GM13977 (cell line): ENCODE measurements around the gene IL6R.
"Not testable (repeated sequence)": the region's sequence is repeated elsewhere in the genome, so short reads cannot be mapped to it uniquely, and the experiment has no call there.

Experiments used
- DNase-seq: peaks from one replicate; pipeline ENCODE4 v3.0.0; 2012; ENCODE audit warnings: low spot score
- CTCF ChIP-seq: IDR thresholded peaks from 2 replicates; pipeline ENCODE4 v1.5.1; 2012; ENCODE audit warnings: mild to moderate bottlenecking, control low read depth; ENCODE audit not compliant: insufficient read depth; ENCODE audit errors: extremely low read depth, missing control alignments
- in situ Hi-C: fragments of 300-500 bp; cut with MboI; formaldehyde crosslinking; loops from one replicate; pipeline ENCODE4 v1.12.0; 2022; ENCODE audit warnings: low sequenced_read_pairs, low pct_unique_long_range_greater_than_20kb, mixed read lengths, inconsistent platforms; ENCODE audit not compliant: unreplicated experiment

Gene IL6R

GRCh38 chr1:154404984-154405746, at the start of gene IL6R:
Gene IL6R (plus strand): TSS chr1:154405343. CDS start chr1:154405630, 287 bp downstream.
- in situ Hi-C loops: no loop called here
- peak; percentile 68 for DNase-seq
- peak; percentile 71 for TF ChIP-seq CTCF

- no peak for DNase-seq
- in situ Hi-C loops: no loop called here
- TF ChIP-seq CTCF: no peak
Observed at GRCh38 chr1:154358519-154358918, 46.6 kb upstream of the IL6R start.

GRCh38 chr1:154360288-154360687, 44.9 kb upstream of the IL6R start:
- no peak for DNase-seq
- in situ Hi-C loops: no loop called here
- TF ChIP-seq CTCF: no peak

- in situ Hi-C loops, DNase-seq: not testable (repeated sequence)
Observed at GRCh38 chr1:154360881-154361280, 44.3 kb upstream of the IL6R start.

- no peak for TF ChIP-seq CTCF
- no peak for DNase-seq
- in situ Hi-C loops: no loop called here
Observed at GRCh38 chr1:154361357-154361756, 43.8 kb upstream of the IL6R start.

GRCh38 chr1:154371436-154371835, 33.7 kb upstream of the IL6R start:
- no peak for TF ChIP-seq CTCF
- in situ Hi-C loops: no loop called here
- DNase-seq: no peak

- in situ Hi-C loops, DNase-seq: not testable (repeated sequence)
Observed at GRCh38 chr1:154373777-154374357, 31.3 kb upstream of the IL6R start.
